Stimulated activated CD4-positive, alpha-beta T cell treated with anti-CD3 and anti-CD28 coated beads, Interleukin-4, amount 100 ng/mL, for 1 hour (primary cell): ENCODE results near the gene LCA5.
"Not testable (repeated sequence)": the region's sequence is repeated elsewhere in the genome, so short reads cannot be mapped to it uniquely, and the experiment has no call there.

Experiments used
- DNase-seq: peaks from one replicate; pipeline ENCODE4 v3.0.0-alpha.2; 2020

The LCA5 gene

GRCh38 chr6:79536585-79536953 is 661 bp downstream of the LCA5 start:
- DNase-seq, result no peak

GRCh38 chr6:79529567-79529966 is 7.7 kb downstream of the LCA5 start:
- DNase-seq, result not testable (repeated sequence)

GRCh38 chr6:79526897-79527296 is 10.3 kb downstream of the LCA5 start:
- no peak for DNase-seq

DNA sequence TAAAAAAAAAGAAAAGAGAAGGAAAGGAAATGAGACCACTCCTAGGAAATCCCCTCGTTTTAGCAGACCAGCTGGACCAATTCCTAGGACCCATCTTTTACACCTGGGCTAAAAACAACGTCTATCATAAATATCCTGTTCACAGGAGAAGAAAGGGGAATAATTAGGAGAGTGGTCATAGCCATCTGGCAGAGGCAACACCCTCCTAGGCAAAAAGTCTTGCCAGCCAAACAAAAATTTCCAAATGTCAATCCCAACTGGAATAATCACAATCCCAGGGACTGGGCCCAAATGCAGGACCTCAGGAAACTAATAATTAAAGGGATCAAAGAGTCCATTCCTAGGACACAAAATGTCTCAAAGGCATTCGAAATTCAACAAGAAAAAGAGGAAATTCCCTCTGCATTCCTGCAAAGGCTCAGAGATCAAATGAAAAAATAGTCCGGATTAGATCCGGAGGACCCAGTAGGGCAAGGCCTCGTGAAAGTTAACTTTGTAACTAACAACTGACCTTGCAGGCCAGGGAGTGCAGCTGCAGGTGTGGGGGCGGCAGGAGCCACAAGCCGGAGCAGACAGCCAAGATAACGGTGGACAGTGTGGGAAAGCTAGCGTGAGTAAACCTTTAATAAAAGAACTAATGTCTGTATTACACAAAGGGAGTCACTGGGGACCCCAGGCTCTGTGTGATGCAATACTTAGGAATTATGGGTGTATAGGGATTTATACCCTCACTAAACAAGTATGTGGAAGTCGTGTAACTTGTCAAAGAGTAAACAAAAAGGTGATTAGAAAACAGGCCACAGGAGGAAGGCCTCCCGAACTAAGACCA is 11.7 kb downstream of the LCA5 start:
- DNase-seq, result no peak

GRCh38 chr6:79524065-79524464 is 13.2 kb downstream of the LCA5 start:
- DNase-seq, result no peak

- no peak for DNase-seq
These were observed 14.6 kb downstream of the LCA5 start for GRCh38 chr6:79522609-79523008.

DNA sequence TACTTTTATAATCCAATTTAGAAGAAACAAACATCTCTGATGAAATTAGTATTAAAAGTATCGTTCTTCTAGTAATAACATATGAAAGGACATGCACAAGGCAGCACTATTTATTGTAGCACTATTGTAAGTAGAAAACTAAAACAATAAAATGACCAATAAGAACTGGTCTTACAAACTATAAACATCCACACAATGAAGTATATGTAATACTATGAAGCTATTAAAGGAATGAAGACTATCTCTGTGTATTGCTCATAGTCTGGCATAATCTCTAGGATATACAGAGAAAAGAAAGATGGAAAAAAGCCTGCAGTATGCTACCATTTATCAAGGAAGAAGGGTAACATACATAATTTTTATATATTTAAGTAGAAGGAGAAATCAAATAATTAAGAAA is 16.7 kb downstream of the LCA5 start:
- no peak for DNase-seq

DNA sequence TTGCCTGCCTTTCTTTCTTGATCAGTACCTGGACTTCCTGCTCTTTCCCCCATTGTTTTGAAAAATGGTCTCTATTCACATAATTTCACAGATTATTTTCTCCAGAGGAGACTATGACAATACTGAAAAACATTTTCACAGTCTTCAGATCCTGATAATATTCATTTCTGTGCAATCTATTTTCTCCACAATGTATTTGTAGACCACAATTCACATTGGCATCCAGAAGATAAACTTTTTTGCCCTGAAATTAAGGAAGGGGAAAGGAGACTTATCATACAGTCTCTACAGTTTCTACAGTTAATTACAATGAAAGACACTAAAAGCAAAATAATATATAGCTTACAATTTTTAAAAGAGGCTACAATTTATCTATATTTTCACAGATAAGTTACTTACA is 18.4 kb downstream of the LCA5 start:
- DNase-seq, result no peak

GRCh38 chr6:79515436-79515835 is 21.8 kb downstream of the LCA5 start:
- DNase-seq, result no peak

GRCh38 chr6:79513111-79513510 is 24.1 kb downstream of the LCA5 start:
- DNase-seq, result no peak

DNA sequence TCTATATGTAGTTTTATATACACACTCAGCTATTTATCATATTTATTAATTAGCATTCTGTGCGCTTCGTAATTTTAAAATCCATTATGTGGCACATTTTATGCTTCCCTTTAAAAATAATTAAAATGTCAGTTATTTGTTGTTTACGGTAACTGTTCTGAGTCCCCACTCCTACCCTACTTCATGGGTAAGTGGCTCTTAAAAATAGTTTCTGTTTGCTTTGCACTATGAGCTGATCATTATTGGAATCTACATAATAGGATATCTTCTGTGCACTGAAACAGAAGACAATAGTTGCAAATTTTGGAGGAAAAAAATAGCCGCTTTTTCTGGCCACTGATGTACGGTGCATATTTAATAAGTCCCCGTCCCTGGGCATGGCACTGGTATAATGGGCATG is 25.2 kb downstream of the LCA5 start:
- DNase-seq, result no peak

- no peak for DNase-seq
These were observed 26.5 kb downstream of the LCA5 start for GRCh38 chr6:79510707-79511106.

- DNase-seq, result no peak
These were observed 31.0 kb downstream of the LCA5 start for GRCh38 chr6:79506251-79506650.

GRCh38 chr6:79504372-79504771 is 32.9 kb downstream of the LCA5 start:
- no peak for DNase-seq

GRCh38 chr6:79498842-79499241 is 38.4 kb downstream of the LCA5 start:
- DNase-seq, result no peak

- DNase-seq, result no peak
These were observed 42.0 kb downstream of the LCA5 start for GRCh38 chr6:79495246-79495645.

DNA sequence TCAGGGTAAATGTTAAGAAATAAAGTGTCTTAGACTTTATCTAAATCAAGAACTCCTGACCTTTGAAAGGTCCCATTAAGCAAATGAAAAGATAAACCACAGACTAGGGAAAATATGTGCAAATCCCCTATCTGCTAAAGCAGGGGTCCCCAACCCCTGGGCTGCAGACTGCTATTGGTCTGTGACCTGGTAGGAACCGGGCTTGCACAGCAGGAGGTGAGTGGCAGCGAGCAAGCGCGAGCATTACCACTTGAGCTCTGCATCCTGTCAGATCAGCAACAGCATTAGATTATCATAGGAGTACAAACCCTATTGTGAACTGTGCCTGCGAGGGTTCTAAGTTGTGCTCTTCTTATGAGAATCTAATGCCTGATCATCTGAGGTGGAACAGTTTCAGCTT is 42.4 kb downstream of the LCA5 start:
- DNase-seq, result no peak

DNA sequence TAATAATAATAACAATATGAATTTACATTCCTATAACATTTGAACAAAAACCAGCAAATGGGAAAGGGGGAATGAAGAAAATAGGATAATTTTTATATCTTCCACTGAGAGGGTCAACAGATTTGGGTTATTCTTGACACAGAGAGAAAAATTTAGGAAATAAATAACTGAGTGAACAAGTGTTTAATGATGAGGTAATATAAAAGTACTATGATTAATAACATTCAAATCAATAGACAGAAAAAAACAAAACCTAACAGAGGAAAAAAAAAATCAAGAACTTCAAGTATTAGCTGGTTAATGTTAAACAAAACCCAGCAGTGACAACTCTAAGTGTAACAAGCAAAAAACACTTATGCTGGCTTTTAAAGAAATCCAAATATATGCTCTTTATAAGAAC is 66.5 kb downstream of the LCA5 start:
- no peak for DNase-seq

- DNase-seq, result no peak
These were observed 67.6 kb downstream of the LCA5 start for GRCh38 chr6:79469376-79470246.

DNA sequence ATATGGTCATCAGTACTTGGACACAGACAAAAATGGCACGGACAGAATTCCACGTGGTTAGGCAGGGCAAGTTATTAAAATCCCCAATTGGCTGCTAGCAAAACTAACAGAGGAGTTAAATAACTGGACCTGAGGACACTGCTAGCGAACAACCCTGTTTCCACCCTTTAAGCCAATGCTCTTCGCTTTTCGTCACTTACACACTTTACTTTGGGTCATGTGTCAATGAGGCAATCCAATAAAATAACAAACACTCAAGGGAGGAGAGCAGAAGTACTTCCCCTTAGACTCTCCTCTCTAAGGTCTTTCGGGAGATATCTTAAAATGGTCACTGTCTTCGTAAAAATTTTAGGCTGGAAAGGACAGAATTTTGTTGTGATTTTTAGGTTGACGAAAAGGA is 68.6 kb downstream of the LCA5 start:
- no peak for DNase-seq

GRCh38 chr6:79468116-79468515 is 69.1 kb downstream of the LCA5 start:
- no peak for DNase-seq

- DNase-seq, result no peak
These were observed 69.5 kb downstream of the LCA5 start for GRCh38 chr6:79467716-79468115.

DNA sequence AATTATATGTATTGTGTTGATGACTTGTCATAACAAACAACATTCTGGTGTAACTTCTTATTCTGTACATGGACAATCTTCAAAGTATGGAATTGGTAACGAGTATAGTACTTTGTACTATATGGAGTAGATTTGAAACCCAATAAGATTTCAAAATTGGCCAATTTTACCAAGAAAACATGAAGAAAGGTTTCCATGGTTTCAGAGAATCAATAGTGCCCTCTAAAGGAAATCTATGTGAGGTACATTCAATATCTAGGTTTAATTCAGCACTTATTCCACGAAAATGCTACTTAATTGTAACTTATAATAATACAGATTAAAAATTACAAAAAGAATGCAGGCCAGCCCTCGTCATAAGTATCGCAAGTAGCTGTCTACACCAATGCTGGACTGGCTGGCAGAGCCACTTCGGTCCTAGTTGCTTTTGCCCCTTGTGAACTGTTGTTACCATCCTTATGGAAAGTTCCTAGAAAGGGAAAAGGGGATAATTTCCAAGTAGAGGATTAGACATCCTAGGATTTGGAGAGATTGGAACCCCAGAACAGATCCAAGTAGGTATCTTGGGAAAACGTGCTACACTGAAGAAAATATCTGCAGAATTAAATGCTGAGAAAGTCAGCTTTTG is 70.9 kb downstream of the LCA5 start:
- DNase-seq, result no peak

- no peak for DNase-seq
These were observed 71.8 kb downstream of the LCA5 start for GRCh38 chr6:79465381-79465780.
